Stimulated activated CD4-positive, alpha-beta T cell treated with anti-CD3 and anti-CD28 coated beads, Interleukin-15, amount 100 ng/mL, for 24 hours (primary cell): ENCODE data around the gene SLC5A8.

Source experiments
- DNase-seq: peaks from one replicate; pipeline ENCODE4 v3.0.0-alpha.2; 2020

The SLC5A8 gene

GRCh38 chr12:101209319-101210302 lies at the start of gene SLC5A8:
TSS of gene SLC5A8 (minus strand) at chr12:101210238. CDS start at chr12:101209848, 390 bp downstream.
- DNase-seq, result no peak

DNA sequence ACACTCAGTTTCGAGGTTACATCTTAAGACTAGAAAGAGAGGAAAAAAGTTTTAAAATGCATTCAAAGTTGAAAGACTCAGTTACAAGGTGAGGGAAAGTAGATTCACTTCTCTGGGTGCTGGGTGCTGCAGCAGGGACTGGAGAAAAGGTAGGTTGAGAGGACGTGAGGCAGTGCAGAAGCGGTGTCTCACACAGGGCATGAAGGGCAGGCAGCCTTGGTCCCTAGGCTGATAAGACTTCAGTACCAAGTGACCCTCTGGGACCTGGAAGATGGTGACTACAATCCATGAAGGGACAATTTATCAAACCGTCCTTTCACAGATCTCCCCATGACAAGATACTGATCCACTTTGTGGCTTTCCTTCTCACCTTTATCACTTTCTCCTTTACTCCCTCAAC lies 47.3 kb upstream of the SLC5A8 start:
- DNase-seq, result no peak

DNA sequence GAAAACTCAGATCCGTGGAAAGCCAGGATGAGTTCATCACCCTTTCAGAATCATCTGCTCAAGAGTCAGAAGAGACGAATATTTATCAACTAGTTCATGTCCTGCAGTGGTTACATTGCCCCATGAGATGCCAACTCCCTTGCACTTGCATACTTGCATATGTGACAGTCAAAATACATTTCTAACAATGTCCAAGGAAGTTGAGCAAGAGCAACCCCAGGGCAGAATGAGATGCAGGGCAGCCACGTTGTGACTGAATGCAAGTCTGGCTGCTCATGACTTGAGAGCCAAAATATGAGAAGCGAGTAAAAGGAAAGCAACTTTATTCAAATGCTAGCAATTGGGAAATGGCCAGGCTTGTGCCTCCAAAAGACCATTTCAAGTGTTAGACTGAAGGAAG lies 46.2 kb upstream of the SLC5A8 start:
- no peak for DNase-seq

- DNase-seq, result no peak
Observed at GRCh38 chr12:101243616-101244015, 33.6 kb upstream of the SLC5A8 start.

GRCh38 chr12:101243074-101243473 lies 33.0 kb upstream of the SLC5A8 start:
- no peak for DNase-seq

GRCh38 chr12:101238800-101239329 lies 28.8 kb upstream of the SLC5A8 start:
- no peak for DNase-seq

DNA sequence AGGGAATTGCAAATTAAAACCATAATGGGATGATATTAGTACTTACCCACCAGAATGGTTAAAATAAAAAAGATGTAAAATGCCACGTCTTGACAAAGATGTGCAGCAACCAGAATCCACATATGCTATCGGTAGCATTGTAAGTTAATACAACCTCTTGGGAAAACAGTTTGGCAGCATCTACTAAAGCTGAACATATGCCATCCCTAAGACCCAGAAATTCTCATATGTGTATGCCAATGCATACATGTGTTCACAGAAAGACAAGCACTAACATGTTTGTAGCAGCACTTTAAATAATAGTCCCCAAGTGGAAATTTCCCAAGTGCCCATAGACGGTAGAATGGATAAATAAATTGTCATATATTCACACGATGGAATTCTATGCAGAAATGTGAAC lies 28.3 kb upstream of the SLC5A8 start:
- no peak for DNase-seq

GRCh38 chr12:101235686-101236085 lies 25.6 kb upstream of the SLC5A8 start:
- DNase-seq, result no peak

GRCh38 chr12:101231636-101232035 lies 21.6 kb upstream of the SLC5A8 start:
- no peak for DNase-seq

DNA sequence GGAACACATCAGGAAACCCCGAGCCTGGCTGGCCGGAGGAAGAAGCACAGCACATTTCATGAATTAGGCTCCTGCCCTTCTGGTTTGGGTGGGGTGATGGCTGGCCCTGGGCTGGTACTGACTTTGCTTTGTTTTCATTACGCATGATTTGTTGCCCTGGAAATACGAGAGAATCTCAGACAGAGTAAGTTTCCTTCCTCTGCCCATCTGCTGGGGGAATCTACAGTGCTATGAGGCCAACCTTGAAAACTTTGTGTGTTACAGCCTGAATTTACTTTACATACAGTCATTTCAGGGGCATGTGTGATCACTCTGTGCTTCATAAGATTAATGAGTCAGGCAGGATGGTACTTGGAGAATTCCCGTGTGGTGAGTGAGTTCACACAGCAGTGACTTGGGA lies 20.5 kb upstream of the SLC5A8 start:
- DNase-seq, result no peak

DNA sequence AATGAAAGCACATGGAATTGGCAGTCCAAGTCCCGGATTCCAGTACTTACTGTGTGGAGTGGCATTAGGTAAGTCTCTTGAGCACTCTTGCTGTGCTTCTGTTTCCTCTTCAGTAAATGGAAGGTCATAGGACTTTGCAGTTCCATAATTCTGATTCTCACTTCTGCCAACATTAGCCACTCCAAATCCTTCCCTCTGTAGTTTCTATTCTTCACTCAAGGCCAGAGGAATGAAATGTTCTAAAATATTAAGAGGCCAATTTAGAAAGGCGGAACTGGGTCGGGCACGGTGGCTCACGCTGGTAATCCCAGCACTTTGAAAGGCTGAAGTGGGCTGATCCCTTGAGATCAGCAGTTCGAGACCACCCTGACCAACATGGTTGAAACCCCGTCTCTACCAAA lies 19.8 kb upstream of the SLC5A8 start:
- DNase-seq, result no peak

- DNase-seq, result no peak
Observed at GRCh38 chr12:101221301-101221700, 11.3 kb upstream of the SLC5A8 start.

- no peak for DNase-seq
Observed at GRCh38 chr12:101216810-101217209, 6.8 kb upstream of the SLC5A8 start.

DNA sequence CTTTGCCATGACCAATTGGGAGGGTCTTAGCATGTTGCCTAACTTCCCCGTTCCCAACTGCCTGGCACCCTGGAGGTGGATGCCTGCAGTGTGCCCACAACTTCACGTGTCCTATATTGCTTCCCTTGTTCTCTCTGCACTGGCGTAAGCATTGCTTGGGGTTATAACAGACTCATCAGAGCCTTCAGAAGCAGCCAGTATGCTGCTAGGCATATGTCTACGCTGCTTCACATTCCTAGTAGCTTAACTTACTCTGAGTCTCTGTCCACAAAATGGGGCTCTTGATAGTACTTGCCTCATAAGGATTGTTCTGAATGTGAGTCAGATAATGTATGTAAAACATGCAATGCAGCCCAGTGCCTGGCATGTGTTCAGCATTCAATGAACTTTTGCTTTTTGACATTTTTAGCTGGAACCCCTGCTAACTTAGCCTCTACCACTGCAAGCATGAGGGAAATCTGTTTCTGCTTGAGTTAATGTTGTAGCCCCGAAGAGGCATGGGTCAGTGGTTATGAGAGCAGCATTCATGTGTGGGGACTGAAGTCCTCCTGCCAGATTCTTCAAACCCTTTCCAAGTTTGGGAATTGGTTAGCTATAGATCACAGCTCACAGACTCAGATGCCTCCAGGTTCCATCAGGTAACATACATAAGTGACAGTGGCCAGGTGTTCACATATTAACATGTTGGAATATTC lies 2.8 kb downstream of the SLC5A8 start:
- no peak for DNase-seq

GRCh38 chr12:101204602-101205304 lies 5.3 kb downstream of the SLC5A8 start:
- DNase-seq, result no peak

GRCh38 chr12:101200824-101201223 lies 9.2 kb downstream of the SLC5A8 start:
- DNase-seq, result no peak

DNA sequence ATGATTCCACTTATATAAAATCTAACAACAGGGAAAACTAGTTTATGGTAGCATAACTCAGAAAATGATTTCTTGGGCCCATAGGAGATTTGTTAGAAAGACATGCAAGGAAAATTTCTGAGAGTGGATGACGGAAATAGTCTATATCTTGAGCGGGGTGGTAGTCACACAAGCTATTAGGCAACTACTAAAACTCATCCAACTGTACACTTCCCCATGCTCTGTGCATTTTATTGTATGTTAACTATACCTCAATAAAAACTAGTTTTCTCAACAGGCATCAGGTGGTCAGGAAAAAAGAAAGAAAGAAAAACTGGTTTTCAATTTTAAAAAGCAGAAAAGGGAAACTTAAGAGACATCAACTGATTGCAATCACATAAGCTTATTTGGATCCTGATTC lies 9.9 kb downstream of the SLC5A8 start:
- DNase-seq, result no peak

- no peak for DNase-seq
Observed at GRCh38 chr12:101186291-101186690, 23.7 kb downstream of the SLC5A8 start.

DNA sequence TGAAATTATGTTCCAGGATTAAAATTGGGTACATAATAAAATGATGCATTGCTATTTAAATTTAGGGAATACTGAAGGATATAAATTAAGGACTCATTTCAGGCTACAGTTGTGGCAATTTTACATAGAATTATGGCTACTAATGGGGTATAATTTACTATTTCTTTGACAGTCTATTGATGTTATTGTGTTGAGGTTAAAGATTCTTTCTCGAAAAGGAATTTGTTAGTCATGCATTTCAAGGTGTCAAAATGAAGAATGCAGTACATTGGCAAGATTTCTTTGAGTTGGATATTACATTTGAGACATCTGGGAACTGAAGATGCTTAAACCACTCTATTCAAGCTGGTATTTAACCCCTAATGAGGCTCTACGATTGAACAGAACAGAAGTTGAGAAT lies 28.3 kb downstream of the SLC5A8 start:
- no peak for DNase-seq

DNA sequence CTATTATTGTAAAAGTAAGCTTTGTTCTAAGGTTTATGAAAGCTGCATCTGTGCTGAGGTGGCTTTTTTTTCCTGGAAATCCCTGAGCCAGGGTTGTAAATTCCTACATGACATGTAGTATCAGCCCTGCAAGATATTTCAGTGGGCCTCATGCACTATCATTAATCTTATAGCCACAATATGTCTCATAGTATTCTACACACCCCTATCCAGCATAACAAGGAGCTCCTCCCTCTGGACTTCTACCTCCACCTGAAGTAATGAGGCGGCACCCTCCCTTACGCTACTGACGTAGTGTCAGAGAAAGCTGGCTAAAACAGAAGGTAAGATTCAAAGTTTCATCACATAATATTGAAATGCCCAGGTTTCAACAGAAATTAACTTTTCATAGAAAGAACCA lies 35.5 kb downstream of the SLC5A8 start:
- no peak for DNase-seq

DNA sequence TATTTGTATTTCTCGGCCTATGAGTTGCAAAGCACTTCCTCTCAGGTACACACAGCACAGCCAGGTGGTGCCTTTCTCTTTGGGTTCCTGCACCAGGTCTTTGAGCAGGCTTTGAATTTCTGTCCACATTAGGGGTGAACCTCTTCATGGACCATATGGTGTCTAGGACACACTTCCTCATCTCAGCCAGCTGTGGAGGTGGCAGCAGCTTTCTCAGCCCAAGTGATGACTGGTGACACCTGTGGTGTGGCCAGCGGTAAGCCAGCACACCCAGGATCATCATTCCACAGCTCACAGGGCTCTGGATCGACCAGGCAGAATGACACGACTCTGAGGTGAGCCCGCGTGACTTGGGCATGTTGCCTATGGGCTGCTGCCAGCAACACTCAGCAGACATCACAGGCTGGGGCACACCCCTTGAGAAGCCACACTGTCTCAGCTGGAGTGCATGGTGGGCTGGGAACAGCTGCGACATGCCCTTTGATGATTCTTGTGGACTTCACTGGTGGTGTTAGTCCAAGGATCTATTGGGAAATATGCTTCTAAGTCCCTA lies 36.8 kb downstream of the SLC5A8 start:
- DNase-seq, result no peak

GRCh38 chr12:101172316-101172715 lies 37.7 kb downstream of the SLC5A8 start:
- no peak for DNase-seq

GRCh38 chr12:101168001-101168400 lies 42.0 kb downstream of the SLC5A8 start:
- no peak for DNase-seq
